A673 (cell line): ENCODE measurements around the gene SPECC1.

Source experiments
- EZH2 ChIP-seq: fragments of 200-600 bp; sonication (generic); IDR thresholded peaks from 2 replicates; pipeline ENCODE4 v1.6.1; 2017; ENCODE audit warnings: borderline replicate concordance, low read depth, mild to moderate bottlenecking, mixed read lengths, antibody characterized with exemption, low read length; ENCODE audit not compliant: poor library complexity, severe bottlenecking
- TF ChIP-seq, protein P1 (sequence below): fragments of 300-800, 200-600 bp; sonication (generic); conservative IDR thresholded peaks from 2 replicates; pipeline ENCODE4 v1.5.1; 2017; ENCODE audit warnings: low read depth, mild to moderate bottlenecking, antibody characterized with exemption, low read length, moderate library complexity, mixed read lengths

DNA sequence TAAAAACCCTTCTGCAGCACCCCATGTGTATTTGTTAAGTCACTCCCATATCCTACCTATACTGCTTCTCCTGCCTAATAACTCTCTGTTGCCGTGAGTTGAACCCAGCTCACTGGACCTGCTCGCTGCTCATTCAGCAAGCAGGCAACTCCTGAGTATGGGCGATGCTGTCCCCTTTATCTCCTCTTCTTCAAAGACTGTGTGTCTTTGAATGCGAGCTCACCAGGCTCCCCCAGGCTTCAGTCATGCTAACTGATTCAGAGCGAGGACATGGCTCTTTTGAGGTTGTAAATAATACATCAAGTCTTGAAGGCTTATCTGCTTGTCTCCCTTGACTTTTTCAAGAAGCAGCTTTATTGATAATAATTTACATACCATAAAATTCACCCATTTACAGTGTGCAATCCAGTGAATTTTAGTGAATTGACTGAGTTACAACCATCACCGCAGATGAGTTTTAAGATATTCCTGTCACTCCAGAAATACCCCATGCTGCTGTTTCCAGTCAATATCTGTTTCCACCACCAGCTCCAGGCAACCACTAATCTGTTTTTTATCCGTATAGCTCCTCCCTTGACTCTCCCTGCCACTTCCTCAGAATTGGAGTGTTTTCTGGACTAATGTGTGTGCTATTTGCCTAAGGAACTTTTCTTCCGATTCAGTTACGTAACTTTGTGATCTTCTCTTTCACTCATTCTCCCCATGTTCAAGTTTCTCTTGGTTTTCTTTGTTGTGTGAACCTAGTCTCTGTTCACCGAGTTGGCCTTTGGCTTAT, 132.2 kb downstream of the SPECC1 start:
- TF ChIP-seq, protein P1, sequence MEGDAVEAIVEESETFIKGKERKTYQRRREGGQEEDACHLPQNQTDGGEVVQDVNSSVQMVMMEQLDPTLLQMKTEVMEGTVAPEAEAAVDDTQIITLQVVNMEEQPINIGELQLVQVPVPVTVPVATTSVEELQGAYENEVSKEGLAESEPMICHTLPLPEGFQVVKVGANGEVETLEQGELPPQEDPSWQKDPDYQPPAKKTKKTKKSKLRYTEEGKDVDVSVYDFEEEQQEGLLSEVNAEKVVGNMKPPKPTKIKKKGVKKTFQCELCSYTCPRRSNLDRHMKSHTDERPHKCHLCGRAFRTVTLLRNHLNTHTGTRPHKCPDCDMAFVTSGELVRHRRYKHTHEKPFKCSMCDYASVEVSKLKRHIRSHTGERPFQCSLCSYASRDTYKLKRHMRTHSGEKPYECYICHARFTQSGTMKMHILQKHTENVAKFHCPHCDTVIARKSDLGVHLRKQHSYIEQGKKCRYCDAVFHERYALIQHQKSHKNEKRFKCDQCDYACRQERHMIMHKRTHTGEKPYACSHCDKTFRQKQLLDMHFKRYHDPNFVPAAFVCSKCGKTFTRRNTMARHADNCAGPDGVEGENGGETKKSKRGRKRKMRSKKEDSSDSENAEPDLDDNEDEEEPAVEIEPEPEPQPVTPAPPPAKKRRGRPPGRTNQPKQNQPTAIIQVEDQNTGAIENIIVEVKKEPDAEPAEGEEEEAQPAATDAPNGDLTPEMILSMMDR = no peak
- no peak for TF ChIP-seq EZH2
